ENCODE results near the gene LAPTM5.

Gene LAPTM5

GRCh38 chr1:30704271-30704670 is 53.3 kb downstream of the LAPTM5 start:
- WGBS (ENCODE audit: extremely low coverage, insufficient coverage, insufficient read length), result no CpG with 5 or more reads among the region's 4 CpGs
- H4K91ac ChIP-seq (ENCODE audit: low read depth, low read length), result no peak overlapping the region

GRCh38 chr1:30702823-30703222 is 54.8 kb downstream of the LAPTM5 start:
- Histone ChIP-seq H2BK120ac (ENCODE audit: insufficient read depth, low read length, poor library complexity) (no peak overlapping the region), H3K9me3 (ENCODE audit: insufficient read depth, low read depth, low read length) (peaks cover 2% of the 10 kb centered on the region), H2AFZ (ENCODE audit: insufficient read depth, low read length, poor library complexity) (no peak overlapping the region), H4K12ac (ENCODE audit: low read depth, low read length) (no peak overlapping the region), H3K4me1 (ENCODE audit: control insufficient read depth in 1 of 2, insufficient read depth in 2 of 2, low read length in 2 of 2) (peaks cover 7 to 10% of the 10 kb centered on the region in 2 experiments), H4K91ac (ENCODE audit: low read depth, low read length) (no peak overlapping the region), H2AK5ac (ENCODE audit: low read length) (no peak overlapping the region), H3K79me2 (ENCODE audit: control insufficient read depth, insufficient read depth, low read length, poor library complexity) (no peaks in the 10 kb centered on the region), H3K79me1 (ENCODE audit: low read length) (no peaks in the 10 kb centered on the region), H3K9ac (ENCODE audit: low read length) (no peak overlapping the region), H3K27me3 (ENCODE audit: insufficient read depth, low read length) (no peaks in the 10 kb centered on the region), H3K14ac (ENCODE audit: low read length) (no peak overlapping the region), H3K4ac (ENCODE audit: low read depth, low read length) (no peak overlapping the region), H4K8ac (ENCODE audit: low read depth, low read length) (no peak overlapping the region), H3K4me3 (ENCODE audit: low read depth, low read length) (no peak overlapping the region), H3K18ac (ENCODE audit: low read length) (no peak overlapping the region), H2BK5ac (ENCODE audit: low read depth, low read length, poor library complexity) (no peak overlapping the region), H3K4me2 (ENCODE audit: low read length) (no peak overlapping the region), H3K36me3 (ENCODE audit: control insufficient read depth in 1 of 2, insufficient read depth in 2 of 2, low read length in 2 of 2) (no peaks in the 10 kb centered on the region), H2BK12ac (ENCODE audit: low read length) (no peak overlapping the region), H3K23ac (ENCODE audit: low read length) (no peak overlapping the region), H3K27ac (ENCODE audit: low read depth, low read length) (no peak overlapping the region)
- DNase-seq, result no peak

More at GRCh38 chr1:30704271-30704670, 53.3 kb downstream of the LAPTM5 start:
- Histone ChIP-seq H3K27ac (ENCODE audit: low read depth, low read length) (no peak overlapping the region), H3K4me1 (ENCODE audit: control insufficient read depth in 1 of 2, insufficient read depth in 2 of 2, low read length in 2 of 2) (no peaks in the 10 kb centered on the region), H3K18ac (ENCODE audit: low read length) (no peak overlapping the region), H2BK5ac (ENCODE audit: low read depth, low read length, poor library complexity) (no peak overlapping the region), H2BK12ac (ENCODE audit: low read length) (no peak overlapping the region), H3K9me3 (ENCODE audit: insufficient read depth, low read depth, low read length) (peaks cover 2% of the 10 kb centered on the region), H3K27me3 (ENCODE audit: insufficient read depth, low read length) (no peaks in the 10 kb centered on the region), H2AK5ac (ENCODE audit: low read length) (no peak overlapping the region), H4K8ac (ENCODE audit: low read depth, low read length) (no peak overlapping the region), H3K4me2 (ENCODE audit: low read length) (no peak overlapping the region), H3K36me3 (ENCODE audit: control insufficient read depth in 1 of 2, insufficient read depth in 2 of 2, low read length in 2 of 2) (no peaks in the 10 kb centered on the region), H3K9ac (ENCODE audit: low read length) (no peak overlapping the region), H4K12ac (ENCODE audit: low read depth, low read length) (no peak overlapping the region), H3K79me2 (ENCODE audit: control insufficient read depth, insufficient read depth, low read length, poor library complexity) (no peaks in the 10 kb centered on the region), H3K14ac (ENCODE audit: low read length) (no peak overlapping the region), H3K23ac (ENCODE audit: low read length) (no peak overlapping the region), H3K4me3 (ENCODE audit: low read depth, low read length) (no peak overlapping the region), H2AFZ (ENCODE audit: insufficient read depth, low read length, poor library complexity) (no peak overlapping the region), H3K79me1 (ENCODE audit: low read length) (no peaks in the 10 kb centered on the region), H3K4ac (ENCODE audit: low read depth, low read length) (no peak overlapping the region), H2BK120ac (ENCODE audit: insufficient read depth, low read length, poor library complexity) (no peak overlapping the region)
- no peak for DNase-seq

- Histone ChIP-seq H2BK5ac (ENCODE audit: low read depth, low read length, poor library complexity) (no peak overlapping the region), H3K23ac (ENCODE audit: low read length) (no peak overlapping the region), H3K4me3 (ENCODE audit: low read depth, low read length) (no peak overlapping the region), H3K79me2 (ENCODE audit: control insufficient read depth, insufficient read depth, low read length, poor library complexity) (no peaks in the 10 kb centered on the region), H4K12ac (ENCODE audit: low read depth, low read length) (no peak overlapping the region), H2AK5ac (ENCODE audit: low read length) (no peak overlapping the region), H3K27ac (ENCODE audit: low read depth, low read length) (no peak overlapping the region), H4K8ac (ENCODE audit: low read depth, low read length) (no peak overlapping the region), H3K14ac (ENCODE audit: low read length) (no peak overlapping the region), H2BK12ac (ENCODE audit: low read length) (no peak overlapping the region), H3K27me3 (ENCODE audit: insufficient read depth, low read length) (no peaks in the 10 kb centered on the region), H3K9me3 (ENCODE audit: insufficient read depth, low read depth, low read length) (no peaks in the 10 kb centered on the region), H3K36me3 (ENCODE audit: control insufficient read depth in 1 of 2, insufficient read depth in 2 of 2, low read length in 2 of 2) (no peaks in the 10 kb centered on the region), H4K91ac (ENCODE audit: low read depth, low read length) (no peak overlapping the region), H3K79me1 (ENCODE audit: low read length) (no peaks in the 10 kb centered on the region), H3K4ac (ENCODE audit: low read depth, low read length) (no peak overlapping the region), H3K4me1 (ENCODE audit: control insufficient read depth in 1 of 2, insufficient read depth in 2 of 2, low read length in 2 of 2) (peaks cover 7 to 15% of the 10 kb centered on the region in 2 experiments), H3K9ac (ENCODE audit: low read length) (no peak overlapping the region), H3K4me2 (ENCODE audit: low read length) (no peak overlapping the region), H2AFZ (ENCODE audit: insufficient read depth, low read length, poor library complexity) (no peak overlapping the region), H3K18ac (ENCODE audit: low read length) (no peak overlapping the region), H2BK120ac (ENCODE audit: insufficient read depth, low read length, poor library complexity) (no peak overlapping the region)
- WGBS (ENCODE audit: extremely low coverage, insufficient coverage, insufficient read length), result no CpG with 5 or more reads among the region's 2 CpGs
- no peak for DNase-seq
These were observed 56.3 kb downstream of the LAPTM5 start for GRCh38 chr1:30701258-30701633.

GRCh38 chr1:30700528-30701257 is 56.9 kb downstream of the LAPTM5 start:
- no peak overlapping the region for H3K23ac ChIP-seq (ENCODE audit: low read length)
- H2AFZ ChIP-seq (ENCODE audit: insufficient read depth, low read length, poor library complexity), result no peak overlapping the region
- H3K79me2 ChIP-seq (ENCODE audit: control insufficient read depth, insufficient read depth, low read length, poor library complexity), result no peaks in the 10 kb centered on the region
- no peak overlapping the region for H3K27ac ChIP-seq (ENCODE audit: low read depth, low read length)
- no peak overlapping the region for H2BK5ac ChIP-seq (ENCODE audit: low read depth, low read length, poor library complexity)
- no peak overlapping the region for H2AK5ac ChIP-seq (ENCODE audit: low read length)
- H3K4me2 ChIP-seq (ENCODE audit: low read length), result no peak overlapping the region
- H4K12ac ChIP-seq (ENCODE audit: low read depth, low read length), result no peak overlapping the region
- no peak overlapping the region for H3K4ac ChIP-seq (ENCODE audit: low read depth, low read length)
- no peak overlapping the region for H3K9ac ChIP-seq (ENCODE audit: low read length)
- H3K79me1 ChIP-seq (ENCODE audit: low read length), result no peaks in the 10 kb centered on the region
- H3K4me1 ChIP-seq (ENCODE audit: control insufficient read depth in 1 of 2, insufficient read depth in 2 of 2, low read length in 2 of 2), result peaks cover 7 to 15% of the 10 kb centered on the region in 2 experiments
- no peak overlapping the region for H3K14ac ChIP-seq (ENCODE audit: low read length)
- no peaks in the 10 kb centered on the region for H3K27me3 ChIP-seq (ENCODE audit: insufficient read depth, low read length)
- H3K18ac ChIP-seq (ENCODE audit: low read length), result no peak overlapping the region
- H2BK12ac ChIP-seq (ENCODE audit: low read length), result no peak overlapping the region
- no peak overlapping the region for H4K91ac ChIP-seq (ENCODE audit: low read depth, low read length)
- H3K9me3 ChIP-seq (ENCODE audit: insufficient read depth, low read depth, low read length), result no peaks in the 10 kb centered on the region
- no peak overlapping the region for H4K8ac ChIP-seq (ENCODE audit: low read depth, low read length)
- H3K4me3 ChIP-seq (ENCODE audit: low read depth, low read length), result no peak overlapping the region
- WGBS (ENCODE audit: extremely low coverage, insufficient coverage, insufficient read length), result no CpG with 5 or more reads among the region's 7 CpGs
- no peaks in the 10 kb centered on the region for H3K36me3 ChIP-seq (ENCODE audit: control insufficient read depth in 1 of 2, insufficient read depth in 2 of 2, low read length in 2 of 2)
- H2BK120ac ChIP-seq (ENCODE audit: insufficient read depth, low read length, poor library complexity), result no peak overlapping the region
- DNase-seq, result no peak
